WTC11 (cell line): Measurements from ENCODE around the gene ADAM22. TPM values are rescaled to one million over a fixed set of nuclear protein-coding genes. Genes with fewer than 3 reads are reported as not detected.

ENCODE experiments used
- ATAC-seq: fragments of 200-7000 bp; cut with Tn5 transposase; 2 replicates; pipeline ENCODE4 v1.10.0; 2021; ENCODE audit warnings: mild to moderate bottlenecking, moderate library complexity
- CTCF ChIA-PET: fragments of 300-600 bp; sonication (Branson Sonifier 250); formaldehyde crosslinking; loops from one replicate; lab custom pipeline; 2021; ENCODE audit warnings: antibody characterized with exemption; lab: Charles Lee
- POLR2A ChIA-PET: fragments of 350-600 bp; sonication (Branson Sonifier 250); formaldehyde crosslinking; loops from one replicate; lab custom pipeline; 2021; ENCODE audit warnings: antibody characterized with exemption; lab: Charles Lee
- DNase-seq: peaks from one replicate; pipeline ENCODE4 v3.0.0; 2021; ENCODE audit warnings: low spot score
- H3K27ac Mint-ChIP-seq: 2 replicates; pipeline ENCODE4 v1.8.0; 2021; ENCODE audit warnings: mixed read lengths
- H3K27me3 Mint-ChIP-seq: 2 replicates; pipeline ENCODE4 v1.8.0; 2021; ENCODE audit warnings: low read depth, mild to moderate bottlenecking, moderate library complexity, mixed read lengths
- H3K36me3 Mint-ChIP-seq: 2 replicates; pipeline ENCODE4 v1.8.0; 2021; ENCODE audit warnings: mixed read lengths
- H3K4me1 Mint-ChIP-seq: 2 replicates; pipeline ENCODE4 v1.8.0; 2022; ENCODE audit warnings: mixed read lengths
- H3K4me3 Mint-ChIP-seq: 2 replicates; pipeline ENCODE4 v1.8.0; 2021; ENCODE audit warnings: mild to moderate bottlenecking, moderate library complexity, mixed read lengths
- H3K9me3 Mint-ChIP-seq: 2 replicates; pipeline ENCODE4 v1.8.0; 2021; ENCODE audit warnings: mixed read lengths
- FOXJ3 ChIP-seq: sonication (generic); formaldehyde crosslinking; IDR thresholded peaks from 2 replicates; pipeline ENCODE4 v1.9.0; 2021; ENCODE audit warnings: missing genetic modification reagents, mild to moderate bottlenecking, borderline replicate concordance
- GRHL2 ChIP-seq: fragments of 250-450 bp; sonication (Bioruptor Pico); IDR thresholded peaks from 2 replicates; pipeline ENCODE4 v1.8.0; 2022; ENCODE audit warnings: mild to moderate bottlenecking, moderate library complexity; ENCODE audit not compliant: insufficient replicate concordance, severe bottlenecking
- GTF2I ChIP-seq: fragments of 250-450 bp; sonication (Bioruptor Pico); conservative IDR thresholded peaks from 2 replicates; pipeline ENCODE4 v1.4.0; 2021; ENCODE audit warnings: mild to moderate bottlenecking
- HMGA2 ChIP-seq: fragments of 250-450 bp; sonication (Bioruptor Pico); IDR thresholded peaks from 2 replicates; pipeline ENCODE4 v1.4.0; 2021; ENCODE audit warnings: mild to moderate bottlenecking, moderate library complexity
- IRF2 ChIP-seq: sonication (generic); formaldehyde crosslinking; IDR thresholded peaks from 2 replicates; pipeline ENCODE4 v1.8.0; 2022; ENCODE audit warnings: low read depth, missing genetic modification reagents, borderline replicate concordance
- JAZF1 ChIP-seq: fragments of 250-450 bp; sonication (Bioruptor Pico); IDR thresholded peaks from 2 replicates; pipeline ENCODE4 v1.9.0; 2021; ENCODE audit warnings: moderate library complexity, mild to moderate bottlenecking, inconsistent platforms
- MXD4 ChIP-seq: fragments of 250-450 bp; sonication (Bioruptor Pico); IDR thresholded peaks from 2 replicates; pipeline ENCODE4 v1.8.0; 2021; ENCODE audit warnings: mild to moderate bottlenecking, moderate library complexity, borderline replicate concordance
- NFE2L1 ChIP-seq: sonication (generic); formaldehyde crosslinking; IDR thresholded peaks from 2 replicates; pipeline ENCODE4 v1.8.1; 2023; ENCODE audit warnings: missing genetic modification reagents
- NFYB ChIP-seq: sonication (generic); formaldehyde crosslinking; conservative IDR thresholded peaks from 2 replicates; pipeline ENCODE4 v1.8.0; 2022; ENCODE audit warnings: low read depth, missing genetic modification reagents
- NR2C2 ChIP-seq: sonication (generic); formaldehyde crosslinking; IDR thresholded peaks from 2 replicates; pipeline ENCODE4 v1.8.0; 2022; ENCODE audit warnings: mild to moderate bottlenecking, missing genetic modification reagents
- NR3C1 ChIP-seq: sonication (generic); formaldehyde crosslinking; conservative IDR thresholded peaks from 2 replicates; pipeline ENCODE4 v1.8.1; 2023; ENCODE audit warnings: low read depth, mild to moderate bottlenecking, missing genetic modification reagents
- OVOL2 ChIP-seq: fragments of 250-450 bp; sonication (Bioruptor Pico); IDR thresholded peaks from 2 replicates; pipeline ENCODE4 v1.9.0; 2021; ENCODE audit warnings: mild to moderate bottlenecking, borderline replicate concordance
- PRRX2 ChIP-seq: fragments of 250-450 bp; sonication (Bioruptor Pico); IDR thresholded peaks from 2 replicates; pipeline ENCODE4 v1.8.0; 2021; ENCODE audit warnings: mild to moderate bottlenecking
- RORB ChIP-seq: fragments of 250-450 bp; sonication (Bioruptor Pico); IDR thresholded peaks from 2 replicates; pipeline ENCODE4 v1.9.0; 2021; ENCODE audit warnings: mild to moderate bottlenecking
- SOX15 ChIP-seq: fragments of 250-450 bp; sonication (Bioruptor Pico); IDR thresholded peaks from 2 replicates; pipeline ENCODE4 v1.9.0; 2021; ENCODE audit warnings: mild to moderate bottlenecking
- TP53 ChIP-seq: sonication (generic); formaldehyde crosslinking; IDR thresholded peaks from 2 replicates; pipeline ENCODE4 v1.8.1; 2023; ENCODE audit warnings: mild to moderate bottlenecking, missing genetic modification reagents
- ZNF121 ChIP-seq: sonication (generic); formaldehyde crosslinking; IDR thresholded peaks from 2 replicates; pipeline ENCODE4 v1.8.0; 2023; ENCODE audit warnings: missing genetic modification reagents
- ZNF138 ChIP-seq: sonication (generic); formaldehyde crosslinking; conservative IDR thresholded peaks from 2 replicates; pipeline ENCODE4 v1.8.1; 2022; ENCODE audit warnings: mild to moderate bottlenecking, moderate library complexity, missing genetic modification reagents
- ZNF232 ChIP-seq: sonication (generic); formaldehyde crosslinking; IDR thresholded peaks from 2 replicates; pipeline ENCODE4 v1.8.0; 2022; ENCODE audit warnings: mild to moderate bottlenecking, missing genetic modification reagents
- ZNF416 ChIP-seq: fragments of 250-450 bp; sonication (Bioruptor Pico); IDR thresholded peaks from 2 replicates; pipeline ENCODE4 v1.9.0; 2021; ENCODE audit warnings: mild to moderate bottlenecking, inconsistent platforms
- total RNA-seq: library from RNA; stranded (reverse); gene quantifications from 3 replicates; pipeline ENCODE4 v1.2.3, GENCODE V29; 2021
- TF ChIP-seq, protein P1 (sequence below): sonication (generic); formaldehyde crosslinking; IDR thresholded peaks from 2 replicates; pipeline ENCODE4 v1.8.0; 2022; ENCODE audit warnings: mild to moderate bottlenecking, missing genetic modification reagents
- TF ChIP-seq, protein P2 (sequence below): sonication (generic); formaldehyde crosslinking; IDR thresholded peaks from 2 replicates; pipeline ENCODE4 v1.8.1; 2022; ENCODE audit warnings: mild to moderate bottlenecking, missing genetic modification reagents, moderate library complexity, borderline replicate concordance
- TF ChIP-seq, protein P3 (sequence below): sonication (generic); formaldehyde crosslinking; IDR thresholded peaks from 2 replicates; pipeline ENCODE4 v1.8.0; 2022; ENCODE audit warnings: missing genetic modification reagents
- TF ChIP-seq, protein P4 (sequence below): sonication (generic); formaldehyde crosslinking; IDR thresholded peaks from 2 replicates; pipeline ENCODE4 v1.8.0; 2022; ENCODE audit warnings: mild to moderate bottlenecking, missing genetic modification reagents
- TF ChIP-seq, protein P5 (sequence below): fragments of 250-450 bp; sonication (Bioruptor Pico); IDR thresholded peaks from 2 replicates; pipeline ENCODE4 v2.1.2; 2022; ENCODE audit warnings: mild to moderate bottlenecking, moderate library complexity
- TF ChIP-seq, protein P6 (sequence below): sonication (generic); formaldehyde crosslinking; IDR thresholded peaks from 2 replicates; pipeline ENCODE4 v1.8.1; 2023; ENCODE audit warnings: mild to moderate bottlenecking, missing genetic modification reagents, borderline replicate concordance

ADAM22 gene
- total RNA-seq, 1 experiment from 2014 or later, result 12.4 TPM

DNA sequence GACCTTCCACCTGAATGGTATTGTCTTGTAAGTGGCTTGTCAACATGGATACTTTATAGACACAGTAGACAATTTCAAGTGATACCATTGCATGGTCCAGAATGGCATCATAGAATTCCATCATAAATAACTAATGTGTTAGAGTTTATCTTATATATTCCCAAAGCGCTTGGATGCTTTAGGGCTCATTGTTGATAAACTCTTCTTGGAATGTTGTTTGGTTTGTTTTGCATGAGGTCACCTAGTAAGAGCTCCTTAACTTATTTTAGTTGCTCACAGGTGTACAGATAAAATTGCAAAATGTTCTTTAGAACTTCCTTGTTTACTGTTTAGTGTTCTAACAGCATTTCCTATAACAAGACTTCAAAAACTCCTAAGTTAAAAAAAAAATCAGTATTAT, 249.0 kb downstream of the ADAM22 start:
- TF ChIP-seq ZNF138 (no peak), FOXJ3 (CRISPR knock-in tag) (no peak), NFE2L1 (CRISPR knock-in tag) (no peak), NFYB (CRISPR knock-in tag) (no peak), ZNF232 (CRISPR knock-in tag) (no peak), GRHL2 (CRISPR knock-in tag) (no peak), HMGA2 (CRISPR knock-in tag) (no peak), OVOL2 (CRISPR knock-in tag) (no peak), PRRX2 (CRISPR knock-in tag) (no peak), GTF2I (CRISPR knock-in tag) (no peak), ZNF416 (CRISPR knock-in tag) (no peak), RORB (no peak), NR3C1 (no peak), JAZF1 (CRISPR knock-in tag) (no peak)
- TF ChIP-seq, protein P1, sequence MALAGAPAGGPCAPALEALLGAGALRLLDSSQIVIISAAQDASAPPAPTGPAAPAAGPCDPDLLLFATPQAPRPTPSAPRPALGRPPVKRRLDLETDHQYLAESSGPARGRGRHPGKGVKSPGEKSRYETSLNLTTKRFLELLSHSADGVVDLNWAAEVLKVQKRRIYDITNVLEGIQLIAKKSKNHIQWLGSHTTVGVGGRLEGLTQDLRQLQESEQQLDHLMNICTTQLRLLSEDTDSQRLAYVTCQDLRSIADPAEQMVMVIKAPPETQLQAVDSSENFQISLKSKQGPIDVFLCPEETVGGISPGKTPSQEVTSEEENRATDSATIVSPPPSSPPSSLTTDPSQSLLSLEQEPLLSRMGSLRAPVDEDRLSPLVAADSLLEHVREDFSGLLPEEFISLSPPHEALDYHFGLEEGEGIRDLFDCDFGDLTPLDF (CRISPR knock-in tag), result no peak
- TF ChIP-seq, protein P2, sequence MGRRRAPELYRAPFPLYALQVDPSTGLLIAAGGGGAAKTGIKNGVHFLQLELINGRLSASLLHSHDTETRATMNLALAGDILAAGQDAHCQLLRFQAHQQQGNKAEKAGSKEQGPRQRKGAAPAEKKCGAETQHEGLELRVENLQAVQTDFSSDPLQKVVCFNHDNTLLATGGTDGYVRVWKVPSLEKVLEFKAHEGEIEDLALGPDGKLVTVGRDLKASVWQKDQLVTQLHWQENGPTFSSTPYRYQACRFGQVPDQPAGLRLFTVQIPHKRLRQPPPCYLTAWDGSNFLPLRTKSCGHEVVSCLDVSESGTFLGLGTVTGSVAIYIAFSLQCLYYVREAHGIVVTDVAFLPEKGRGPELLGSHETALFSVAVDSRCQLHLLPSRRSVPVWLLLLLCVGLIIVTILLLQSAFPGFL (CRISPR knock-in tag), result no peak
- TF ChIP-seq, protein P3, sequence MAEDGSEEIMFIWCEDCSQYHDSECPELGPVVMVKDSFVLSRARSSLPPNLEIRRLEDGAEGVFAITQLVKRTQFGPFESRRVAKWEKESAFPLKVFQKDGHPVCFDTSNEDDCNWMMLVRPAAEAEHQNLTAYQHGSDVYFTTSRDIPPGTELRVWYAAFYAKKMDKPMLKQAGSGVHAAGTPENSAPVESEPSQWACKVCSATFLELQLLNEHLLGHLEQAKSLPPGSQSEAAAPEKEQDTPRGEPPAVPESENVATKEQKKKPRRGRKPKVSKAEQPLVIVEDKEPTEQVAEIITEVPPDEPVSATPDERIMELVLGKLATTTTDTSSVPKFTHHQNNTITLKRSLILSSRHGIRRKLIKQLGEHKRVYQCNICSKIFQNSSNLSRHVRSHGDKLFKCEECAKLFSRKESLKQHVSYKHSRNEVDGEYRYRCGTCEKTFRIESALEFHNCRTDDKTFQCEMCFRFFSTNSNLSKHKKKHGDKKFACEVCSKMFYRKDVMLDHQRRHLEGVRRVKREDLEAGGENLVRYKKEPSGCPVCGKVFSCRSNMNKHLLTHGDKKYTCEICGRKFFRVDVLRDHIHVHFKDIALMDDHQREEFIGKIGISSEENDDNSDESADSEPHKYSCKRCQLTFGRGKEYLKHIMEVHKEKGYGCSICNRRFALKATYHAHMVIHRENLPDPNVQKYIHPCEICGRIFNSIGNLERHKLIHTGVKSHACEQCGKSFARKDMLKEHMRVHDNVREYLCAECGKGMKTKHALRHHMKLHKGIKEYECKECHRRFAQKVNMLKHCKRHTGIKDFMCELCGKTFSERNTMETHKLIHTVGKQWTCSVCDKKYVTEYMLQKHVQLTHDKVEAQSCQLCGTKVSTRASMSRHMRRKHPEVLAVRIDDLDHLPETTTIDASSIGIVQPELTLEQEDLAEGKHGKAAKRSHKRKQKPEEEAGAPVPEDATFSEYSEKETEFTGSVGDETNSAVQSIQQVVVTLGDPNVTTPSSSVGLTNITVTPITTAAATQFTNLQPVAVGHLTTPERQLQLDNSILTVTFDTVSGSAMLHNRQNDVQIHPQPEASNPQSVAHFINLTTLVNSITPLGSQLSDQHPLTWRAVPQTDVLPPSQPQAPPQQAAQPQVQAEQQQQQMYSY (CRISPR knock-in tag), result no peak
- no peak for DNase-seq
- Mint-ChIP-seq H3K27ac (no peak overlapping the region), H3K4me1 (peaks cover 36% of the 10 kb centered on the region), H3K27me3 (no peaks in the 10 kb centered on the region), H3K9me3 (no peaks in the 10 kb centered on the region), H3K36me3 (no peaks in the 10 kb centered on the region; the same call in 1 of the 2 replicates), H3K4me3 (no peak overlapping the region)
- ATAC-seq, result no peak
- ChIA-PET CTCF (interaction anchor here (0.5 kb wide), 1 partner anchor 76 kb away, joined by 3 read pairs; no protein-coding TSS in a partner anchor), POLR2A (no interaction called here)

DNA sequence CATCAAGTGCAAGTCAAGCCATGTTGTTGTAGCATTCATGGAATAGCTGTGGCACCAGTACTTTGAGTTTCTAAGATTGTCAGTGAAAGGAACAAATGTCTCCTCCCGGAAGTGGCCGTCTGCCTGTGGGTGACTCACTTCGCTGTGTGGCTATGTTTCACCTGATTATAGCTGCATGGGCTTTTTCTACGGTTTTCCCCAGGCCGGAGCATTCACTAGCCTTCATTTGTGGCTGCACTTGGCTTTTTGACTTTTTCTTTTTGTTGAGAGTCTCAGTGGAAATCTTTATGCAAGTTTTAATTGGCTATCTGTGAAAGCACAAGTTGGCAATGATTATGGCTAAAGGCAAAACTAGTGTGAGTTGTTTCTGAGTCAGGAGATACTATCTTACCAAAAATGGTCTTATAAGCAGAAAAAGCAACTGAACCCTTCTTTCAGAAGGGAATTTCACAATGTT, 250.8 kb downstream of the ADAM22 start:
- H3K4me1 Mint-ChIP-seq, result peaks cover 29% of the 10 kb centered on the region
- no peaks in the 10 kb centered on the region; the same call in 1 of the 2 replicates for H3K36me3 Mint-ChIP-seq
- DNase-seq (no peak), ATAC-seq (no peak)
- peak overlapping the region; percentile 82 for H3K27ac Mint-ChIP-seq
- ChIA-PET CTCF (interaction anchor here (0.9 kb wide), 1 partner anchor 15 kb away, joined by 4 read pairs; no protein-coding TSS in a partner anchor), POLR2A (no interaction called here)
- H3K27me3 Mint-ChIP-seq, result no peaks in the 10 kb centered on the region
- no peaks in the 10 kb centered on the region for H3K9me3 Mint-ChIP-seq
- H3K4me3 Mint-ChIP-seq, result no peak overlapping the region
- no peak for TF ChIP-seq TP53 (CRISPR knock-in tag)
- TF ChIP-seq NR2C2 (CRISPR knock-in tag), result no peak
- TF ChIP-seq IRF2, result no peak
- TF ChIP-seq, protein P4, sequence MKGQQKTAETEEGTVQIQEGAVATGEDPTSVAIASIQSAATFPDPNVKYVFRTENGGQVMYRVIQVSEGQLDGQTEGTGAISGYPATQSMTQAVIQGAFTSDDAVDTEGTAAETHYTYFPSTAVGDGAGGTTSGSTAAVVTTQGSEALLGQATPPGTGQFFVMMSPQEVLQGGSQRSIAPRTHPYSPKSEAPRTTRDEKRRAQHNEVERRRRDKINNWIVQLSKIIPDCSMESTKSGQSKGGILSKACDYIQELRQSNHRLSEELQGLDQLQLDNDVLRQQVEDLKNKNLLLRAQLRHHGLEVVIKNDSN (CRISPR knock-in tag), result no peak
- no peak for TF ChIP-seq MXD4 (CRISPR knock-in tag)
- TF ChIP-seq SOX15 (CRISPR knock-in tag), result no peak
- no peak for TF ChIP-seq RORB
- TF ChIP-seq, protein P5, sequence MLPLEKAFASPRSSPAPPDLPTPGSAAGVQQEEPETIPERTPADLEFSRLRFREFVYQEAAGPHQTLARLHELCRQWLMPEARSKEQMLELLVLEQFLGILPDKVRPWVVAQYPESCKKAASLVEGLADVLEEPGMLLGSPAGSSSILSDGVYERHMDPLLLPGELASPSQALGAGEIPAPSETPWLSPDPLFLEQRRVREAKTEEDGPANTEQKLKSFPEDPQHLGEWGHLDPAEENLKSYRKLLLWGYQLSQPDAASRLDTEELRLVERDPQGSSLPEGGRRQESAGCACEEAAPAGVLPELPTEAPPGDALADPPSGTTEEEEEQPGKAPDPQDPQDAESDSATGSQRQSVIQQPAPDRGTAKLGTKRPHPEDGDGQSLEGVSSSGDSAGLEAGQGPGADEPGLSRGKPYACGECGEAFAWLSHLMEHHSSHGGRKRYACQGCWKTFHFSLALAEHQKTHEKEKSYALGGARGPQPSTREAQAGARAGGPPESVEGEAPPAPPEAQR, result no peak
- no peak for TF ChIP-seq ZNF416 (CRISPR knock-in tag)
- TF ChIP-seq ZNF121 (CRISPR knock-in tag), result no peak
- no peak for TF ChIP-seq PRRX2 (CRISPR knock-in tag)
- TF ChIP-seq, protein P6, sequence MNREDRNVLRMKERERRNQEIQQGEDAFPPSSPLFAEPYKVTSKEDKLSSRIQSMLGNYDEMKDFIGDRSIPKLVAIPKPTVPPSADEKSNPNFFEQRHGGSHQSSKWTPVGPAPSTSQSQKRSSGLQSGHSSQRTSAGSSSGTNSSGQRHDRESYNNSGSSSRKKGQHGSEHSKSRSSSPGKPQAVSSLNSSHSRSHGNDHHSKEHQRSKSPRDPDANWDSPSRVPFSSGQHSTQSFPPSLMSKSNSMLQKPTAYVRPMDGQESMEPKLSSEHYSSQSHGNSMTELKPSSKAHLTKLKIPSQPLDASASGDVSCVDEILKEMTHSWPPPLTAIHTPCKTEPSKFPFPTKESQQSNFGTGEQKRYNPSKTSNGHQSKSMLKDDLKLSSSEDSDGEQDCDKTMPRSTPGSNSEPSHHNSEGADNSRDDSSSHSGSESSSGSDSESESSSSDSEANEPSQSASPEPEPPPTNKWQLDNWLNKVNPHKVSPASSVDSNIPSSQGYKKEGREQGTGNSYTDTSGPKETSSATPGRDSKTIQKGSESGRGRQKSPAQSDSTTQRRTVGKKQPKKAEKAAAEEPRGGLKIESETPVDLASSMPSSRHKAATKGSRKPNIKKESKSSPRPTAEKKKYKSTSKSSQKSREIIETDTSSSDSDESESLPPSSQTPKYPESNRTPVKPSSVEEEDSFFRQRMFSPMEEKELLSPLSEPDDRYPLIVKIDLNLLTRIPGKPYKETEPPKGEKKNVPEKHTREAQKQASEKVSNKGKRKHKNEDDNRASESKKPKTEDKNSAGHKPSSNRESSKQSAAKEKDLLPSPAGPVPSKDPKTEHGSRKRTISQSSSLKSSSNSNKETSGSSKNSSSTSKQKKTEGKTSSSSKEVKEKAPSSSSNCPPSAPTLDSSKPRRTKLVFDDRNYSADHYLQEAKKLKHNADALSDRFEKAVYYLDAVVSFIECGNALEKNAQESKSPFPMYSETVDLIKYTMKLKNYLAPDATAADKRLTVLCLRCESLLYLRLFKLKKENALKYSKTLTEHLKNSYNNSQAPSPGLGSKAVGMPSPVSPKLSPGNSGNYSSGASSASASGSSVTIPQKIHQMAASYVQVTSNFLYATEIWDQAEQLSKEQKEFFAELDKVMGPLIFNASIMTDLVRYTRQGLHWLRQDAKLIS, result no peak
